MM.1S (cell line): ENCODE measurements around the gene ITPRID1.

ENCODE experiments used
- CTCF ChIP-seq: fragments of 300-600 bp; sonication (generic); IDR thresholded peaks from 2 replicates; pipeline ENCODE4 v1.5.1; 2016; ENCODE audit warnings: antibody characterized with exemption, low read length, mixed read lengths
- EZH2phosphoT487 ChIP-seq: fragments of 300-600 bp; sonication (generic); IDR thresholded peaks from 2 replicates; pipeline ENCODE4 v1.6.1; 2018; ENCODE audit warnings: antibody characterized with exemption, low read length

DNA sequence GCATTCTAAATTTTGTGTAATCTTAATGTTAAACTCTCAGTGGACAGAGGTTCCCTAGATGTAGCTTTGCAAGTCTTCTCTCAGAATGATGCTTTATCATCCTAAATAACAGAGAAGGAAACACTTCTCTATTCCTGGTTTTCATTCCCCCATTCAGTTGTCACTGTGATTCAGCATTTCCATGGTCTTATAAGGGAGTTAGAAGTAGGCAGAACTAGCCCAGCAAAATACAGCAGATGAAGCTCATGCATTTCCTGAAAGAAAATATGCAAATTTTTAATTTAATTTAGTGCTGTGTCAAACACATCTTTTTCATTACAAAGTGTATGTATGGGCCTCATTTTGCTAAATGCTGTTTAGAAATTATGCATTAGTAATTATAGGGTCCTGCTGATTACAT, 70.1 kb downstream of the ITPRID1 start:
- no peak for TF ChIP-seq CTCF
- no peak for TF ChIP-seq EZH2phosphoT487
